ENCODE results near the gene OGDHL.
"Not testable (repeated sequence)": the region's sequence is repeated elsewhere in the genome, so short reads cannot be mapped to it uniquely, and the experiment has no call there.

Gene OGDHL

DNA sequence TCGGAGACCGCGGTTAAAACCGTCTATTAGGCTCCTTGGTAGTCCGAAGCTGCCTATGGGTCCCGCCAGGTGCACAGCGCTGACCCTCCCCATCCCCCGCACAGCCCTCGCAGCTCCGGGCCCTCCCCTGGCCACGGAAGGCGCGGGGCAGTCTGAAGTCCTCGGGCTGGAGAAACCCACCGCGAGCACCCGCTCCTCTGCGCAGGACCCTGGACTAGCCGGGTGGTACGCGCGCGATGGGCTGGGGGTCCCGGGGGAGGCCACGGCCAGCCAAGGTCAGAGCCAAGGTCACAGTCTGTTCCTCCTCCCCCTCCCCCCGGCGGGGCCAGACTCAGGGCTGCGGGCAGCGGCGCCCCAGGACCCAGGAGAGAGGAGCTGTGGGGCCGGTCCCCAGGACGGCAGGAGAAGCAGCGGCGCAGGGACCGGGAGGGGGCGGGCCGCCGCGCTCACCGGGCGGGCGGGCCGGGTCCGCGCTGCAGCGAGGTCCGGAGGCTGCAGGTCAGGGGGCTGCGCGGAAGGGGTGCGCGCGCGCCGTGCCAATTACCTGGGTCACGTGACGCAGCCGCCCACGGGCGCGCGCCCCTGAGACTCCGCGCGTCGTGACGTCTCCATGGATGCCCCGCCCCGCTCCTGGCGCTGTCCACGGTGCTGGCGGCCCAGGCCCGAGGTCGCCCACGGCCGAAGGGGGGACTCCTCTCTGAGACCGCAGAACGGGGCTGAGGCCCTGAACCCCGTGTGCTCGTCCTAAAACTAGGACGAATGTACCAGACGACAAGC lies at the start of gene OGDHL:
Gene OGDHL, minus strand, starts transcription at position 535 of the 777 bp plus-strand sequence. CDS start 3,731 bp downstream, outside the sequence.
- Mint-ChIP-seq H3K4me1 (peaks cover 8% of the 10 kb centered on the region), H3K27ac (no peak within 1 kb of the TSS), H3K27me3 (peaks cover 31% of the 10 kb centered on the region), H3K4me3 (peak within 1 kb of the TSS; percentile 69), H3K36me3 (peaks cover 4% of the 10 kb centered on the region), H3K9me3 (no peaks in the 10 kb centered on the region)

DNA sequence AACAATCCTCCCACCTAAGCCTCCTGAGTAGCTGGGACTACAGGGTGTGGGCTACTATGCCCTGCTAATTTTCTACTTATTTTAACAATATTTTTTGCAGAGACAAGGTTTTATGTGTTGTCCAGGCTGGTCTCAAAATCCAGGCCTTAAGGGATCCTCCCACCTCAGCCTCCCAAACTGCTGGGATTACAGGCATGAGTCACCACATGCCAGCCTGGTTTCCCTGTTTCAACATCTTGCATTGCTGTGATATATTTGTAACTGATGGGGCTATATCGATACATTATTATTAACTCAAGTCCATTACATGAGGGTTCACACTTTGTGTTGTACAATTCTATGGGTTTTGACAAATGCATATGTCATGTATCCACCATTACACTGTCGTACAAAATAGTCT lies 41.9 kb upstream of the OGDHL start:
- peaks cover 5% of the 10 kb centered on the region for H3K36me3 Mint-ChIP-seq
- H3K27me3 Mint-ChIP-seq: no peaks in the 10 kb centered on the region

DNA sequence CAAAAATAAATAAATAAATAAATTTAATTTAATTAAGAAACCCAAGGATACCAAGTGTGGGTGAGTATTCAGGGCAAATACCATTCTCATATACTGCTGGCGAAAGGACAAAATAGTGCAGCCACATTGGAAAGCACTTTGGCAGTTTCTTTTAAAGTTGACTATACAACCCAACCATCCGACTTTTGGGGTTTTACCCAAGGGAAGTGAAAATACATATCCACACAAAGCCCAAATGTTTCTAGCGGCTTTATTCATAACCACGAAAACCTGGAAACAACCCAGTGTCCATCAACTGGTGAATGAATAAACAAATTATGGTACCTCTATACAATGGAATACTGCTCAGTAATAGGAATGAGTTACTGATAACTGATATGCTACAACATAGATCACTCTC lies 36.2 kb upstream of the OGDHL start:
- H3K4me3 Mint-ChIP-seq: no peak overlapping the region
- no peaks in the 10 kb centered on the region for H3K27me3 Mint-ChIP-seq
- H3K9me3 Mint-ChIP-seq: no peaks in the 10 kb centered on the region
- no peaks in the 10 kb centered on the region for H3K4me1 Mint-ChIP-seq
- H3K36me3 Mint-ChIP-seq: no peaks in the 10 kb centered on the region
- H3K27ac Mint-ChIP-seq: no peak overlapping the region

More for the DNA sequence above, 41.9 kb upstream of the OGDHL start:
- peaks cover 6% of the 10 kb centered on the region for H3K9me3 Mint-ChIP-seq
- H3K4me1 Mint-ChIP-seq: no peaks in the 10 kb centered on the region
- H3K4me3 Mint-ChIP-seq: no peak overlapping the region
- H3K27ac Mint-ChIP-seq: no peak overlapping the region

DNA sequence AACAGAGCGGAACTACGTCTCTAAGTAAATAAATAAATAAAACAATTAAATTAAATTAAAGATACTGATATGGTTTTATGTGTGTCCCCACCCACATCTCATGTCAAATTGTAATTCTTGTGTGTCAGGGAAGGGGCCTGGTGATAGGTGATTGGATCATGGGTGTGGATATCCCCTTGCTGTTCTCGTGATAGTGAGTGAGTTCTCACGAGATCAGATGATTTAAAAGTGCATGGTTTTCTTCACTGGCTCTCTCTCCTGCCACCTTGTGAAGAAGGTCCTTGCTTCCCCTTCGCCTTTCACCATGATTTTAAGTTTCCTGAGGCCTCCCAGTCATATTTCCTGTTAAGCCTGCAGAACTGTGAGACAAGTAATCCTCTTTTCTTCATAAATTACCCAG lies 29.0 kb upstream of the OGDHL start:
- no peak overlapping the region for H3K4me3 Mint-ChIP-seq
- no peaks in the 10 kb centered on the region for H3K27me3 Mint-ChIP-seq
- H3K27ac Mint-ChIP-seq: no peak overlapping the region
- H3K36me3 Mint-ChIP-seq: no peaks in the 10 kb centered on the region
- H3K4me1 Mint-ChIP-seq: no peaks in the 10 kb centered on the region
- no peaks in the 10 kb centered on the region for H3K9me3 Mint-ChIP-seq

DNA sequence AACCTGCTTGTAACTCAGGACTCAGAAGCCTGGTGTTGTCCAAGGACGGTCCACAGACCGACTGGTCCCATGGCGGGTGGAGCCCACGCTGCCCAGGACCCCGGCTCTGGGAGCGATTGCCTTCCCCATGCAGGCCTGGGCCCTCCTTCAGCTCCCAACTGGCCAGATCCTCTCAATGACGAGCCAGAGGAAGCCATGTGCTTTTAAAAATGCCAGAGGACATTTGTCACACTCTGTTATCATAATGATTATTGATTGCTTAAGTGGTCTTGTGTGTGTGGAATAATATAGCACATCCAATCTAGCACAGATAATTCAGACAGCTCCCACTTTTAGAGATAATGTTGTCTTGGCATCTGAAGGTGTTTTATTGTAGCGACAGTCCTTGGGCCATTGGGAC lies 22.6 kb upstream of the OGDHL start:
- H3K4me3 Mint-ChIP-seq: no peak overlapping the region
- no peaks in the 10 kb centered on the region for H3K4me1 Mint-ChIP-seq
- H3K27ac Mint-ChIP-seq: no peak overlapping the region

DNA sequence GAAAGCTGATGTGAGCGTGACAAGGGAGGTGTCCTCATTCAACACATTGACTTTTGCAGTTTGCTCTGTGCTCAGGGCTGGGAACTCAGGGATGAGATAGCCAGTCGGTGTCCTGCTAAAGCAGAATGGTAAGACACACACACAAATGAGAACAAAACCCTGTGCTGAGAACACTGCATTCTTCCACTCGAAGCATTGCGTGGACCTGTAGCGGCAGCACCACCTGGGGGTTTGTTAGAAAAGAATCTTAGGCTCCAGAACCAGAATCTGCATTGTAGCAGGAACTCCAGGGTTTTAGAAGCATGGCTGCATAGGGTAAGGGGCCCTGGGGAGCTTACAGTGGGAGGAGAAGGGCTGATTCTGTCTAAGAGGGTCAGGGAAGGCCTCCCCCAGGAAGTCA lies 21.5 kb upstream of the OGDHL start:
- Mint-ChIP-seq H3K27ac (no peak overlapping the region), H3K4me3 (no peak overlapping the region), H3K4me1 (no peaks in the 10 kb centered on the region), H3K9me3 (no peaks in the 10 kb centered on the region), H3K36me3 (no peaks in the 10 kb centered on the region), H3K27me3 (peaks cover 16% of the 10 kb centered on the region)

More for the DNA sequence above, 22.6 kb upstream of the OGDHL start:
- Mint-ChIP-seq H3K9me3 (no peaks in the 10 kb centered on the region), H3K27me3 (peaks cover 12% of the 10 kb centered on the region), H3K36me3 (no peaks in the 10 kb centered on the region)

DNA sequence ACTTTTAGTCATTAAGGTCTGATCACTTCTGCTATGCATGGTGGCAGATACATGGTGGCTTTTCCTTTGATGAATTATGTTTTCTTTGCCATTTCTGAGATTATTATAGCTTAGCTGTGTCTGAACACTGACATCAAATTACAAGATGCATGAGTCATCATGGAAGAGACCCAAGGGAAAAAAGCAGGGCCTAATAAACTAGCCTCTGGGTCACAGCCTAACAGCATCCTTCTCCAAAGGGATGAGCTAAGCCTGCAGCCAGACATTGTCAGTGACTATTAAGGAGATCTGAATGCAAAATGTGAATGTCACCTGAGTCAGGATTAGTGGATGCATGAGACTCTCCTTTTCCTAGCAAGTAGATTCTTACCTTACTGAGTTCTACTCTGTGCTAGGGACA lies 19.1 kb upstream of the OGDHL start:
- Mint-ChIP-seq H3K4me1 (no peaks in the 10 kb centered on the region), H3K36me3 (no peaks in the 10 kb centered on the region), H3K27ac (no peak overlapping the region), H3K4me3 (no peak overlapping the region), H3K9me3 (no peaks in the 10 kb centered on the region), H3K27me3 (peaks cover 22% of the 10 kb centered on the region)

DNA sequence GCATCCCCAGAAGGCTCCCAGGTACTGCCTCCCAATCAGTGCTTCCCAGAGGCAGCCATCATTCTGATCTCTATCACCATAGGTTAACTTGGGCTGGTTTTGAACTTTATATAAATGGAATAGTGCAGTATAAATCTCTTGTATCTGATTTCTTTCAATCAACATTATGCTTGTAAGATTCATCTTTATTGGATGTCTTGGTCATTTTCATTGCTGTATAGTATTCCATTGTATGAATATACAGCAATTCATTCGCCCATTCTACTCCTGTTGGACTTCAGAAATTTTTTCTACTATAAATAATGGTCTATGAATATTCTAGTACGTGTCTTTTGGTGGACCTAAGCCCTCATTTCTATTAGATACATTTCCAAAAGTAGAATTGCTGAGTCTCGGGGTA lies 16.1 kb upstream of the OGDHL start:
- no peak overlapping the region for H3K27ac Mint-ChIP-seq
- no peak overlapping the region for H3K4me3 Mint-ChIP-seq
- no peaks in the 10 kb centered on the region for H3K4me1 Mint-ChIP-seq
- H3K27me3 Mint-ChIP-seq: peaks cover 17% of the 10 kb centered on the region
- no peaks in the 10 kb centered on the region for H3K36me3 Mint-ChIP-seq
- no peaks in the 10 kb centered on the region for H3K9me3 Mint-ChIP-seq

DNA sequence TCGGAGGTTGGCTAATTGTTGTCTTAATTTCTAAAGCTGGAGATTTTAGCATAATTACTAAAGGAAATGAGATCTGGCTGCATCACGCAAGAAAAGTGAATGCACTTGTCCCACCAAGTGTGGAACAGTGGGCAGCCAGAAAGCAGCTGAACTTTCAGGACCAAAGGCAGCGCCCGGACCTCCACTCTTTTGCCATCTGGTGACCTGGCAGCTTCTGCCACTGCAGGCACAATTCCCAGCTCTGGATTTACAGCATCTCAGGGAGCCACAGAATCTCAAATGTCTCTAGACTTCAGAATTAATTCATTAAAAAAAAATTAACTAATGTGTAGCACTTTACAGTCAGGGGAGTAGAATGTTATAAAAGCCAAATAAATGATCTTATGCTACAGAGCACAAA lies 14.7 kb upstream of the OGDHL start:
- no peak overlapping the region for H3K27ac Mint-ChIP-seq
- H3K27me3 Mint-ChIP-seq: peaks cover 23% of the 10 kb centered on the region
- no peaks in the 10 kb centered on the region for H3K9me3 Mint-ChIP-seq
- H3K36me3 Mint-ChIP-seq: no peaks in the 10 kb centered on the region
- H3K4me3 Mint-ChIP-seq: no peak overlapping the region
- H3K4me1 Mint-ChIP-seq: no peaks in the 10 kb centered on the region

DNA sequence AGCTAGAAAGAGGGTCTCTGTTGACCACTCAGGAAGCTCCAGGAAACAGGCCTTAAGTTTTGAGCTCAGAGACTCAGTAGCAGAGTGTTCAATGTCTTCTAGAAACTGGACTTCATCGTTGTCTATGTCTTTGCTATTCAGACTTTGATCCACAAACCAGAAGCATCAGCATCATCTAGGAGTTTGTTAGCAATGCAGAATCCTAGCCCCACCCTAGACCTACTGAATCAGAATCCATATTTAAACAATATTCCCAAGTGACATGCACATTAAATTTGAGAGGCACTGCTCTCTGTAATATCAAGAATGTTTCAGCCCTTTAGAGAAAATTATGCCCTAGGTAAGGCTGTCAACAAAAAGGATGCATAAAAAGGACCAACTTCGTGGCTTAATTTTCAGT lies 12.9 kb upstream of the OGDHL start:
- Mint-ChIP-seq H3K4me1 (no peaks in the 10 kb centered on the region), H3K4me3 (no peak overlapping the region)

DNA sequence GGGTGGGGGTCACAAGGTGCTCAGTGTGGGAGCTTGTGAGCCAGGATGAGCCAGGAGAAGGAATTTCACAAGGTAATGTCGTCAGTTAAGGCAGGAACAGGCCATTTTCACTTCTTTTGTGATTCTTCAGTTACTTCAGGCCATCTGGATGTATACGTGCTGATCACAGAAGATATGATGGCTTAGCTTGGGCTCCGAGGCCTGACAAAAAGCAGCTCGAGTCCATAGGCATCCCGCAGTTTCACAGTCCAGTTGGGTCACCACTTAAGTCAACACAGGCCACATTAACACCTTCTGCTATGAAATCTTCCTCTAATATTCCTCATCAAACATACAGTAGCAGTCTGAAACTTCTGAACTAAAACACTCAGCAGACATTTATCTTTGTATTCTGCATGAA lies 10.8 kb upstream of the OGDHL start:
- H3K27me3 Mint-ChIP-seq: peaks cover 21% of the 10 kb centered on the region
- H3K36me3 Mint-ChIP-seq, H3K4me3 Mint-ChIP-seq, H3K9me3 Mint-ChIP-seq, H3K27ac Mint-ChIP-seq, H3K4me1 Mint-ChIP-seq: not testable (repeated sequence)

More for the DNA sequence above, 12.9 kb upstream of the OGDHL start:
- peaks cover 24% of the 10 kb centered on the region for H3K27me3 Mint-ChIP-seq
- H3K27ac Mint-ChIP-seq: no peak overlapping the region
- no peaks in the 10 kb centered on the region for H3K9me3 Mint-ChIP-seq
- H3K36me3 Mint-ChIP-seq: no peaks in the 10 kb centered on the region

DNA sequence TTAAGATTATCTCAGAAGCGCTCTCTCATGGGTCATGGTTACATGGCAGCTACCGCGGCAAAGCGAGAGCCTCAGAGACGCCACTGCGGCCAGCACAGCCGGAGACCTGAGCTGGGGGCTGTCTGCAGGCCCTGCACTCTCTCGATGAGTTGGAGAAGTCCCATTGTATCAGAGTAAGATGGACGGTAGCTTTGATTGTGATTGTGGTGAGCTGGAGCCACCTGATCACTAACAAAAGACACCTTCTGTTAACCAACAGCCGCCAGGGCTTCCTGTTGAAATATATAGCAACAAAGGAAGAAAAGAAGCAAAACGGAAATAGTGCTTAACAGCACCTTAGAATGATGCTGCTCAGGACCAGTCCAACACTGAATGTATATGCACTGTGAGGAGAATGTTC lies 8.9 kb upstream of the OGDHL start:
- H3K4me1 Mint-ChIP-seq, H3K4me3 Mint-ChIP-seq: not testable (repeated sequence)

DNA sequence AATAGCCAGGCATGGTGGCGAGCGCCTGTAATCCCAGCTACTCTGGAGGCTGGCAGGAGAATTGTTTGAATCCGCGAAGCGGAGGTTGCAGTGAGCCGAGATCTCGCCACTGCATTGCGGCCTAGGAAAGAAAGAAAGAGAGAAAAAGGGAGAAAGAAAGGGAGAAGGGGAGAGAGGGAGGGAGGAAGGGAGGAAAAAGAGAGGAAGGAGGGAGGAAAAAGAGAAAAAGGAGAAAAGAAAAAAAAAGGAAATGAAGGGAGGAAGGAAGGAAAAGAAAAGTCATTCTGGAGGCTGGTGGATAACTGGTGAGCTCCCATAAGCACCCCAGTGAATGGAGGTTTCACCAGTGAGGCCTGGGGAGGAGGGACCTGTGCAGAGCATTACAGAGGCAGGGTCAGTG lies 7.6 kb upstream of the OGDHL start:
- no peaks in the 10 kb centered on the region for H3K4me1 Mint-ChIP-seq
- H3K27me3 Mint-ChIP-seq: peaks cover 36% of the 10 kb centered on the region
- H3K27ac Mint-ChIP-seq: no peak overlapping the region
- no peaks in the 10 kb centered on the region for H3K9me3 Mint-ChIP-seq
- no peak overlapping the region for H3K4me3 Mint-ChIP-seq
- peaks cover 4% of the 10 kb centered on the region for H3K36me3 Mint-ChIP-seq

More for the DNA sequence above, 8.9 kb upstream of the OGDHL start:
- H3K9me3 Mint-ChIP-seq, H3K27ac Mint-ChIP-seq, H3K36me3 Mint-ChIP-seq: not testable (repeated sequence)
- H3K27me3 Mint-ChIP-seq: peaks cover 36% of the 10 kb centered on the region

DNA sequence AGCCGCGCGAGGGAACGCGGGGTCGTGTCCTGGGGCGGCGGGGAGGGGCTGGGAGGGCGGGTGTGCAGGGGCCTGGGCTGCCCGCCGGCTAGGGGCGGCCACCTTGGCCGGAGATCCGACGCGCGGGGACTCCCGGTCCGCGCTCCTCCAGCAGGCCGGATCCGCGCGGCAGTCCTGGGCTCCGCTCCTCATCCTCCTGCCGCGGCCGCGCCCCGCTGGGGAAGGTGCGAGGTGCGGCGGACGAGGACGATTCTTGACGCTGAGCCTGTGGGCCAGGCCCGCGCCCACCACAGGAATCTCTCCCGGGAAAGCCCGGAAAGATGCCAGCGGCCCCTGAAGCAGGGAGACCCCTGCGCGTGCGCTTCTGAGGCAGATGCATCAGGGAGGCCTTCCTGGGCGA lies 6.6 kb upstream of the OGDHL start:
- Mint-ChIP-seq H3K27ac (no peak overlapping the region), H3K36me3 (peaks cover 4% of the 10 kb centered on the region), H3K27me3 (peaks cover 39% of the 10 kb centered on the region), H3K4me3 (no peak overlapping the region), H3K9me3 (no peaks in the 10 kb centered on the region), H3K4me1 (no peaks in the 10 kb centered on the region)

DNA sequence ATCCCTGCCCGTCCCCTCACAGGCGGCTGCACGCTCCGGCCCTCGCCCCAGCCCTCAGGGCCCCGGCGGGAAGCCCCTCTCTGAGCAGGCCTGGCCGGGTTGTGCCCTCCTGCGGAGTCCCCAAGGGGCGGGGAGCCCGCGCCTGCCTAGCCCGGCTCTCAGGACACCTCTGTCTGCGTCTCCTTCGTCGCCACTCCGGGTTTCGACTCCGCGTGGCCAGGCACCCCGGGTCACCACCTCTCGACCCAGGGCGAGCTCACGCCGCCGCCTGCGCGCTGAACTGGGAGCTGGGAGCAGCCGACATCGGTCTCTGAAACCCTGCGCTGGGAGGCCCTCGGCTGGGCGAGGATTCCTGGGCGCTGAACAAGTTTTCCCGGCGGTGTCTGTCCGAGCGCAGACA lies 6.2 kb upstream of the OGDHL start:
- H3K27me3 Mint-ChIP-seq: peaks cover 43% of the 10 kb centered on the region

DNA sequence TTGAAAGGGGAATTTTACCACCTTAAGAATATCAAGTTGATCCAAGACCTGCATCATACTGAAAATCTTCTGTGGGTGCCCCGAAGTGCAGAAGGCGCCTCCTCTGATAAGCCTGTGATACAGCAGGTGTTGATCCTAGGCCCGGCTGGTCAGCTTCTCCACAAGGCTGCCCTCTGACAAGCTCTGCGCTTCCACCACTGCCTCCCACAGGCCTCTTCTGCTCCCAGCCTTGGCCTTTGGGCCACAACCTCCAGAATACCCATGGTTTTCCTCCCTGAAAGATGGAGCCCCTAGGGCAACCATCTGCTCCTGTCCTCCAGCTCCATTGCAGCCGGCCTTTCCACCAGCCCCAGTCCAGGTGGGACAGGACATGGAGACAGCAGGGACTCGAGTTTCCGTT lies 5.6 kb upstream of the OGDHL start:
- no peak overlapping the region for H3K4me3 Mint-ChIP-seq
- H3K27me3 Mint-ChIP-seq: peaks cover 49% of the 10 kb centered on the region
- peaks cover 4% of the 10 kb centered on the region for H3K4me1 Mint-ChIP-seq

More for the DNA sequence above, 6.2 kb upstream of the OGDHL start:
- H3K4me1 Mint-ChIP-seq: no peaks in the 10 kb centered on the region
- H3K27ac Mint-ChIP-seq: no peak overlapping the region
- H3K36me3 Mint-ChIP-seq: peaks cover 6% of the 10 kb centered on the region
- no peak overlapping the region for H3K4me3 Mint-ChIP-seq
- no peaks in the 10 kb centered on the region for H3K9me3 Mint-ChIP-seq

DNA sequence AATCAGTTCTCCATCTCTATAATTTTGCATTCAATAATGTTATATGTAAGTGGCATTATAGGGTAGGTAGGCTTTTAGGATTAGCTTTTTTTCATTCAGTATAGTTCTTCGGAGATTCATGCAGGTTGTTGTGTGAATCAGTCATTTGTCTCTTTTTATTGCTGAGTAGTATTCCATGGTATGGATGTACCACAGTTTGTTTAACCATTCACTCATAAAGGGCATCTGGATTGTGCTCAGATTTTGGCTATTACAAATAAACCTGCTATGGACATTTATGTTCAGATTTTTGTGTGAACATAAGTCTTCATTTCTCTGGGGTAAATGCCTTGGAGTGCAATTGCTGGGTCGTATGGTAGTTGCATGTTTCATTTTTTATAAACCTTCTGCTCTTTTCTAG lies 4.4 kb upstream of the OGDHL start:
- no peak overlapping the region for H3K27ac Mint-ChIP-seq
- peaks cover 6% of the 10 kb centered on the region for H3K36me3 Mint-ChIP-seq
- peaks cover 44% of the 10 kb centered on the region for H3K27me3 Mint-ChIP-seq
- H3K9me3 Mint-ChIP-seq: no peaks in the 10 kb centered on the region
- H3K4me3 Mint-ChIP-seq: no peak overlapping the region
- H3K4me1 Mint-ChIP-seq: peaks cover 8% of the 10 kb centered on the region

More for the DNA sequence above, 5.6 kb upstream of the OGDHL start:
- no peaks in the 10 kb centered on the region for H3K9me3 Mint-ChIP-seq
- H3K36me3 Mint-ChIP-seq: peaks cover 6% of the 10 kb centered on the region
- no peak overlapping the region for H3K27ac Mint-ChIP-seq

Measured in activated naive CD4-positive, alpha-beta T cell treated with anti-CD3 and anti-CD28 coated beads, Interleukin-2, amount 50 U/mL, for 24 hours (primary cell).